Neural cell (in vitro differentiated cells): ENCODE results near the gene PLCL2. TPM values are rescaled to one million over a fixed set of nuclear protein-coding genes. Genes with fewer than 3 reads are reported as not detected.

ENCODE experiments used
- H2AFZ ChIP-seq: fragments of 200-600, 300-800 bp; sonication (generic), shearing (Covaris generic); 2 replicates; pipeline ENCODE4 v1.6.0; 2014; ENCODE audit warnings: low read depth, mild to moderate bottlenecking, antibody characterized with exemption, low read length, moderate library complexity
- H3F3A ChIP-seq: fragments of 200-600 bp; shearing (Covaris generic); 2 replicates; pipeline ENCODE4 v1.6.1; 2016; ENCODE audit warnings: mild to moderate bottlenecking, moderate library complexity, mixed read lengths, antibody characterized with exemption, low read length; ENCODE audit not compliant: insufficient read depth, poor library complexity, severe bottlenecking
- H3K27ac ChIP-seq: fragments of 200-600, 300-800 bp; sonication (generic), shearing (Covaris generic); 2 replicates; pipeline ENCODE4 v1.5.1; 2014; ENCODE audit warnings: mild to moderate bottlenecking, low read length, moderate library complexity
- H3K27me3 ChIP-seq: fragments of 300-800, 200-600 bp; sonication (generic), shearing (Covaris generic); 2 replicates; pipeline ENCODE4 v1.6.0; 2014; ENCODE audit warnings: mild to moderate bottlenecking, low read depth, low read length, moderate library complexity; ENCODE audit not compliant: insufficient read depth
- H3K36me3 ChIP-seq: fragments of 300-800, 200-600 bp; sonication (generic), shearing (Covaris generic); 2 replicates; pipeline ENCODE4 v1.5.1; 2014; ENCODE audit warnings: mild to moderate bottlenecking, antibody characterized with exemption, low read length, moderate library complexity; ENCODE audit not compliant: insufficient read depth
- H3K4me2 ChIP-seq: fragments of 300-800, 200-600 bp; sonication (generic), shearing (Covaris generic); 2 replicates; pipeline ENCODE4 v1.6.0; 2014; ENCODE audit warnings: mild to moderate bottlenecking, low read length
- H3K4me3 ChIP-seq: fragments of 300-800, 200-600 bp; sonication (generic), shearing (Covaris generic); 2 replicates; pipeline ENCODE4 v1.5.1; 2014; ENCODE audit warnings: mild to moderate bottlenecking, low read length, moderate library complexity
- H3K79me2 ChIP-seq: fragments of 200-600 bp; shearing (Covaris generic); replicated peaks from 2 replicates; pipeline ENCODE4 v1.6.0; 2014; ENCODE audit warnings: mild to moderate bottlenecking, low read length, moderate library complexity; ENCODE audit not compliant: insufficient read depth
- H3K9ac ChIP-seq: fragments of 300-800, 200-600 bp; sonication (generic), shearing (Covaris generic); 2 replicates; pipeline ENCODE4 v1.6.1; 2016; ENCODE audit warnings: mild to moderate bottlenecking, low read length, mixed read lengths
- H3K9me2 ChIP-seq: fragments of 200-600 bp; shearing (Covaris generic); 2 replicates; pipeline ENCODE4 v1.6.1; 2016; ENCODE audit warnings: mild to moderate bottlenecking, low read length, mixed read lengths; ENCODE audit not compliant: insufficient read depth
- H3K9me3 ChIP-seq: fragments of 200-600, 300-800 bp; sonication (generic), shearing (Covaris generic); 2 replicates; pipeline ENCODE4 v1.6.1; 2016; ENCODE audit warnings: mild to moderate bottlenecking, mixed run types, low read length, moderate library complexity, mixed read lengths
- H4K20me1 ChIP-seq: fragments of 200-600 bp; shearing (Covaris generic); 2 replicates; pipeline ENCODE4 v1.6.1; 2016; ENCODE audit warnings: mild to moderate bottlenecking, mixed run types; ENCODE audit not compliant: insufficient read depth
- EP300 ChIP-seq: fragments of 450-650 bp; conservative IDR thresholded peaks from 2 replicates; pipeline ENCODE4 v1.6.1; 2014; ENCODE audit warnings: antibody characterized with exemption, mild to moderate bottlenecking, moderate library complexity; ENCODE audit not compliant: poor library complexity, severe bottlenecking
- EZH2 ChIP-seq: fragments of 200-600, 300-800 bp; shearing (Covaris generic), sonication (generic); IDR thresholded peaks from 2 replicates; pipeline ENCODE4 v1.6.1; 2014; ENCODE audit warnings: antibody characterized with exemption, low read length, borderline replicate concordance, mild to moderate bottlenecking; ENCODE audit not compliant: insufficient read depth, poor library complexity, severe bottlenecking
- MXI1 ChIP-seq: fragments of 450-650 bp; conservative IDR thresholded peaks from 2 replicates; pipeline ENCODE4 v1.6.1; 2014; ENCODE audit warnings: antibody characterized with exemption, mild to moderate bottlenecking; ENCODE audit not compliant: poor library complexity, severe bottlenecking
- POLR2AphosphoS5 ChIP-seq: IDR thresholded peaks from 2 replicates; pipeline ENCODE4 v1.6.1; 2012
- RAD21 ChIP-seq: fragments of 450-650 bp; conservative IDR thresholded peaks from 2 replicates; pipeline ENCODE4 v1.6.1; 2014; ENCODE audit warnings: antibody characterized with exemption, mild to moderate bottlenecking, moderate library complexity
- SMC3 ChIP-seq: fragments of 450-650 bp; conservative IDR thresholded peaks from 2 replicates; pipeline ENCODE4 v1.6.1; 2014; ENCODE audit warnings: antibody characterized with exemption, mild to moderate bottlenecking, moderate library complexity; ENCODE audit not compliant: poor library complexity
- TAF1 ChIP-seq: IDR thresholded peaks from 2 replicates; pipeline ENCODE4 v1.6.1; 2012; ENCODE audit warnings: low read depth
- polyA plus RNA-seq: library from polyadenylated mRNA; depleted of rRNA; stranded (reverse); fragments of >200 nt; gene quantifications from 2 replicates; pipeline ENCODE4 v1.2.3, GENCODE V29; 2014
- TF ChIP-seq, protein P1 (sequence below): IDR thresholded peaks from 2 replicates; pipeline ENCODE4 v1.6.1; 2012; ENCODE audit warnings: borderline replicate concordance
- TF ChIP-seq, protein P2 (sequence below): fragments of 450-650 bp; IDR thresholded peaks from 2 replicates; pipeline ENCODE4 v1.5.1; 2014; ENCODE audit warnings: antibody characterized with exemption, mild to moderate bottlenecking, moderate library complexity; ENCODE audit not compliant: poor library complexity, severe bottlenecking

Gene PLCL2
- polyA plus RNA-seq, 1 donor from 2014 or later, result 69.8 TPM

DNA sequence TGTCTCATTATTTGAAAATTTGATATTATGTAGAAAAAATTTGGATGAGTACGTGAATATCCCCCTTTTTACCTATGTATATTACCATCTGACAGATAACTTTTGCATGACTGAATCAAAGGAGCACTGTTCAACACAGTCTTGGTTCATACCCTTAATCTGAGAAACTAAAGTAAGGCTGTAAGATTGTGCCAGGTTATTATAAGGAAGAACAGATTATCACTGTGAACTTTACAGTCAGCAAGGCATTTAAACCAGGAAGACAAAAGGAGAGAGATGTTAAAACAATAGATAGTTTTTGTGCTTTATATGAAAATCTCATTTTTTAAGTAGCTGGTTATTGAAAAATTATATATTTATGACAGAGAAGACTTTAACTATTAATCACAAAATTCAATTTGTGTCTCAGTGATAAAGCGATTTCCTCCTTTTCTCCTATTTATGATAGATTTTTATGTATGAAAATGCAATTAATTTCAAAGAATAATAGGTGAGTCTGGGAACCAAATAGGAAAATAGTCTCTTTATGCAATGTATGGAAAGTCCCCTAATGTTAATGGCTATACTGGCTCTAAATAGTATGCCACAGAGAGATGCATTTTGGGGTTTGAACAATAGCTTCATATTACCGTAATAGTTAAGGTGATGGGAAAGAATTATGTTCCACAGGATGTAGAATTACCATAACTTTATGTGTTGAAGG, 33.4 kb downstream of the PLCL2 start:
- no peaks in the 10 kb centered on the region for H3F3A ChIP-seq
- H3K4me3 ChIP-seq, result no peak overlapping the region
- no peaks in the 10 kb centered on the region for H3K9me2 ChIP-seq

DNA sequence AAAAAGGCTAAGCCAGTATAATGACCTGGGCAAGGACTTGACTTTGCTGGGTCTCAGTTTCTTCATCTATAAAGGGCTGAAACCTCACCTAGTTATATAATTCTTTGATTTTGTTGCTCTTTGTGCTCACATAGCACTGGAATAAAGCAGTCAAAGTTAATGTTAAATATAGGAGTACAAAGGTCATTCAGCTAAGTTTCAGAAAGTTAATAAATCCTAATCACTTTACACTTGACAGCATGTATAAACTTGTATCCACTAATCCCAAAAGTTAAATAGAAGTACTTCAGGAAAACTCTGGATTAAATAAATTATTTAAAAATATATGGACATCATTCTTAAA, 33.9 kb downstream of the PLCL2 start:
- H3K9ac ChIP-seq, result no peak overlapping the region
- no peak overlapping the region for H3K4me3 ChIP-seq
- H3K4me2 ChIP-seq, result no peak overlapping the region
- H3K36me3 ChIP-seq, result no peaks in the 10 kb centered on the region
- H3K27me3 ChIP-seq, result no peaks in the 10 kb centered on the region
- no peaks in the 10 kb centered on the region for H3K9me2 ChIP-seq
- peaks cover 46% of the 10 kb centered on the region for H3K79me2 ChIP-seq
- H4K20me1 ChIP-seq, result peaks cover 3% of the 10 kb centered on the region
- H2AFZ ChIP-seq, result no peak overlapping the region
- H3K27ac ChIP-seq, result no peak overlapping the region
- no peaks in the 10 kb centered on the region for H3K9me3 ChIP-seq
- H3F3A ChIP-seq, result no peaks in the 10 kb centered on the region
- TF ChIP-seq POLR2AphosphoS5 (no peak), EP300 (no peak), SMC3 (no peak), MXI1 (no peak), EZH2 (no peak), TAF1 (no peak), RAD21 (no peak)
- TF ChIP-seq, protein P1, sequence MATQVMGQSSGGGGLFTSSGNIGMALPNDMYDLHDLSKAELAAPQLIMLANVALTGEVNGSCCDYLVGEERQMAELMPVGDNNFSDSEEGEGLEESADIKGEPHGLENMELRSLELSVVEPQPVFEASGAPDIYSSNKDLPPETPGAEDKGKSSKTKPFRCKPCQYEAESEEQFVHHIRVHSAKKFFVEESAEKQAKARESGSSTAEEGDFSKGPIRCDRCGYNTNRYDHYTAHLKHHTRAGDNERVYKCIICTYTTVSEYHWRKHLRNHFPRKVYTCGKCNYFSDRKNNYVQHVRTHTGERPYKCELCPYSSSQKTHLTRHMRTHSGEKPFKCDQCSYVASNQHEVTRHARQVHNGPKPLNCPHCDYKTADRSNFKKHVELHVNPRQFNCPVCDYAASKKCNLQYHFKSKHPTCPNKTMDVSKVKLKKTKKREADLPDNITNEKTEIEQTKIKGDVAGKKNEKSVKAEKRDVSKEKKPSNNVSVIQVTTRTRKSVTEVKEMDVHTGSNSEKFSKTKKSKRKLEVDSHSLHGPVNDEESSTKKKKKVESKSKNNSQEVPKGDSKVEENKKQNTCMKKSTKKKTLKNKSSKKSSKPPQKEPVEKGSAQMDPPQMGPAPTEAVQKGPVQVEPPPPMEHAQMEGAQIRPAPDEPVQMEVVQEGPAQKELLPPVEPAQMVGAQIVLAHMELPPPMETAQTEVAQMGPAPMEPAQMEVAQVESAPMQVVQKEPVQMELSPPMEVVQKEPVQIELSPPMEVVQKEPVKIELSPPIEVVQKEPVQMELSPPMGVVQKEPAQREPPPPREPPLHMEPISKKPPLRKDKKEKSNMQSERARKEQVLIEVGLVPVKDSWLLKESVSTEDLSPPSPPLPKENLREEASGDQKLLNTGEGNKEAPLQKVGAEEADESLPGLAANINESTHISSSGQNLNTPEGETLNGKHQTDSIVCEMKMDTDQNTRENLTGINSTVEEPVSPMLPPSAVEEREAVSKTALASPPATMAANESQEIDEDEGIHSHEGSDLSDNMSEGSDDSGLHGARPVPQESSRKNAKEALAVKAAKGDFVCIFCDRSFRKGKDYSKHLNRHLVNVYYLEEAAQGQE, result no peak
- TF ChIP-seq, protein P2, sequence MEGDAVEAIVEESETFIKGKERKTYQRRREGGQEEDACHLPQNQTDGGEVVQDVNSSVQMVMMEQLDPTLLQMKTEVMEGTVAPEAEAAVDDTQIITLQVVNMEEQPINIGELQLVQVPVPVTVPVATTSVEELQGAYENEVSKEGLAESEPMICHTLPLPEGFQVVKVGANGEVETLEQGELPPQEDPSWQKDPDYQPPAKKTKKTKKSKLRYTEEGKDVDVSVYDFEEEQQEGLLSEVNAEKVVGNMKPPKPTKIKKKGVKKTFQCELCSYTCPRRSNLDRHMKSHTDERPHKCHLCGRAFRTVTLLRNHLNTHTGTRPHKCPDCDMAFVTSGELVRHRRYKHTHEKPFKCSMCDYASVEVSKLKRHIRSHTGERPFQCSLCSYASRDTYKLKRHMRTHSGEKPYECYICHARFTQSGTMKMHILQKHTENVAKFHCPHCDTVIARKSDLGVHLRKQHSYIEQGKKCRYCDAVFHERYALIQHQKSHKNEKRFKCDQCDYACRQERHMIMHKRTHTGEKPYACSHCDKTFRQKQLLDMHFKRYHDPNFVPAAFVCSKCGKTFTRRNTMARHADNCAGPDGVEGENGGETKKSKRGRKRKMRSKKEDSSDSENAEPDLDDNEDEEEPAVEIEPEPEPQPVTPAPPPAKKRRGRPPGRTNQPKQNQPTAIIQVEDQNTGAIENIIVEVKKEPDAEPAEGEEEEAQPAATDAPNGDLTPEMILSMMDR, result no peak

More for the DNA sequence above, 33.4 kb downstream of the PLCL2 start:
- no peak overlapping the region for H3K4me2 ChIP-seq
- no peaks in the 10 kb centered on the region for H3K9me3 ChIP-seq
- H3K27me3 ChIP-seq, result no peaks in the 10 kb centered on the region
- peaks cover 3% of the 10 kb centered on the region for H4K20me1 ChIP-seq
- no peak overlapping the region for H2AFZ ChIP-seq
- TF ChIP-seq TAF1 (no peak), MXI1 (no peak), POLR2AphosphoS5 (no peak), SMC3 (no peak), EP300 (no peak), EZH2 (no peak), RAD21 (no peak)
- TF ChIP-seq, protein P1, result no peak
- TF ChIP-seq, protein P2, result no peak
- no peak overlapping the region for H3K27ac ChIP-seq
- H3K79me2 ChIP-seq, result peaks cover 47% of the 10 kb centered on the region
- no peaks in the 10 kb centered on the region for H3K36me3 ChIP-seq
- no peak overlapping the region for H3K9ac ChIP-seq
